ENCODE data around the gene PXYLP1. TPM values are rescaled to one million over a fixed set of nuclear protein-coding genes. Genes with fewer than 3 reads are reported as not detected.
A peak's percentile ranks its signal among the peaks of the same experiment; 100 is the strongest.

Gene PXYLP1
- total RNA-seq, 2 donors from 2014 or later, result 9.7 to 17.5 TPM

- ATAC-seq (no peak), DNase-seq (ENCODE audit: low spot score in 2 of 2) (no peak)
- H3K36me3 Mint-ChIP-seq, result no peaks in the 10 kb centered on the region
- no peaks in the 10 kb centered on the region for H3K9me3 Mint-ChIP-seq
- peak overlapping the region in 1 of 2 donors; percentile 81 for H3K27ac Mint-ChIP-seq
Measured at GRCh38 chr3:141273700-141274410, 42.2 kb downstream of the PXYLP1 start.

- Mint-ChIP-seq H3K27ac (peak overlapping the region; percentile 76 to 81), H3K36me3 (no peaks in the 10 kb centered on the region), H3K9me3 (no peaks in the 10 kb centered on the region)
- ATAC-seq, result no peak
- no peak for DNase-seq (ENCODE audit: low spot score in 2 of 2)
Measured at GRCh38 chr3:141274411-141275031, 42.9 kb downstream of the PXYLP1 start.

GRCh38 chr3:141275032-141275422 lies 43.4 kb downstream of the PXYLP1 start:
- Mint-ChIP-seq H3K9me3 (no peaks in the 10 kb centered on the region), H3K36me3 (no peaks in the 10 kb centered on the region), H3K27ac (peak overlapping the region; percentile 4 to 81)
- DNase-seq (ENCODE audit: low spot score in 2 of 2) (no peak), ATAC-seq (peak; percentile 81 to 98)

DNA sequence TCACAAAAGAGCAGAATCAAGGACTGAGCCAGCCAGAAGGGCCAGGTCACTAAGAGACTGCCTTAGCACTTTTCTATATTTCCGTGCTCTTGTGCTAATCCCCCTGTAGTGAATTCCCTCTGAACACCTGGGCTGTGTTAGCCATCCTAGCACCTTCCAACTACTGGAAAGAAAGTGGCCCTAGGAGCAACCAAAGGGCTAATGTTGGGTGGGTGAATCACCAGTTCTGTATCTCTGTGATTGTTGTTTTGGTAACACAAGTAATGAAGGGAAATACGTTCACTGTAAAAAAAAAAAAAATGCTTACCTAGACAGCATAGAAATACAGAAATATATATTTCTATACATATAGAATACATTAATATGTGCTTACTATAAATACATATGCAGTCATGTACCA lies 43.9 kb downstream of the PXYLP1 start:
- H3K9me3 Mint-ChIP-seq, result no peaks in the 10 kb centered on the region
- peak overlapping the region in 1 of 2 donors; percentile 81 for H3K27ac Mint-ChIP-seq
- DNase-seq (ENCODE audit: low spot score in 2 of 2) (no peak), ATAC-seq (no peak)
- no peaks in the 10 kb centered on the region for H3K36me3 Mint-ChIP-seq

- no peak for ATAC-seq
- no peak for DNase-seq (ENCODE audit: low spot score in 2 of 2)
- H3K36me3 Mint-ChIP-seq, result no peaks in the 10 kb centered on the region
- no peaks in the 10 kb centered on the region for H3K9me3 Mint-ChIP-seq
- H3K27ac Mint-ChIP-seq, result no peak overlapping the region
Measured at GRCh38 chr3:141275973-141276372, 44.3 kb downstream of the PXYLP1 start.

- Mint-ChIP-seq H3K9me3 (no peaks in the 10 kb centered on the region), H3K36me3 (no peaks in the 10 kb centered on the region), H3K27ac (no peak overlapping the region)
- ATAC-seq, result no peak
- no peak for DNase-seq (ENCODE audit: low spot score in 2 of 2)
Measured at GRCh38 chr3:141276398-141276797, 44.8 kb downstream of the PXYLP1 start.

DNA sequence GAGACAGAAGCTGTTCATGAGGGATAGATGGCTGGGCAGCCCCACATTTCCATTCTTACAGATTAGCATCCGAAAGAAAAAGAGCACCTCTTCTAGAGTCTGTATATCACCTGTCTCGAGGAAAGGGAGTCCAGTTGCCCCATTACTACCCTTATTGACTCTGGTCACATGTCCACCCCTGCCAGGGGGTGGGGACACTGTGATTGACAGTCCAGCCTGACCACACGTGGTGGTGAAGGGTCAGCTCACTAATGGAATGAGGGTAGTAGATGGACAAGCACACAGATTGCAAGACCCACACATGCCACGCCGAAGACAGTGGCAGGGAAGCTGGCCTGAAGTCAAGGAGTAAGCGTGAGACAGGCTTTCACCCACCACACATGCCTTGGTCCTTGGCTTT lies 45.8 kb downstream of the PXYLP1 start:
- ATAC-seq (no peak), DNase-seq (ENCODE audit: low spot score in 2 of 2) (no peak)
- no peaks in the 10 kb centered on the region for H3K36me3 Mint-ChIP-seq
- no peaks in the 10 kb centered on the region for H3K9me3 Mint-ChIP-seq
- no peak overlapping the region for H3K27ac Mint-ChIP-seq

DNA sequence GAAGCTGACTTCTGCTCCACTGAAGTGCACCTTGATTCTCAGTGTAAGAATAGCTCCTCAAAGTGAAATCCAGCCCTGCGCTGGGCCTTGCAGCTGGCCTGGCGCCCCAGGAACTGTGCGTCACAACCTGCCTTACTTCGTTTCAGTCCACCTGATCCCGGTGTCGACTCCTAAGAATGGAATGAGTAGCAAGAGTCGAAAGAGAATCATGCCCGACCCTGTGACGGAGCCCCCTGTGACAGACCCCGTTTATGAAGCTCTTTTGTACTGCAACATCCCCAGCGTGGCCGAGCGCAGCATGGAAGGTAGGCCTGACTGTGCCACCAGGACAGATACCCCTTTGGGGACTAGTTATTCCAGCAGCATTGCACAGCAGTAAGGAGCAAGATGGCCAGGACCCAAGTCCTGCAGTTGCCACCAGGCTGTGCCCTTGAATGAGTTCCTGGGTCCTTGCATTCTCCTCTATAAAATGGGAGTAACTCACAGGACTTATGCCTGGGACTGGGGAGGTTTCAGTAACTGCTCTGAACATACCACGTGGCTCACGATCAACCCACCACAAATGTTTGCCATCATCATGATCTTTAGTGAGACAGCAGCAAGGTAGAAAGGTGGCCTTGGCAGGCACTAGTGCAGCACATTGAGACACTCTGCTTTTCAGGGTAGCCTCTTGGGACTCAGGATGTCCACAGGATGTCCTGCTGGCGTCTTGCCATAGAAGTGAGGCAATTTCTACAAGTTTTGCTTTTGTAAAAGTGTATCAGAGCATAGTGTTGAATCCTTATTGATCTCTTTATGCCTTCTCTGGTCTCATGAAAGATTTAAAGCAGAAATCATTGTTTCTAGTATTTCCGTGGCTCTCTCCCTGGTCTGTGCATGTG lies 46.8 kb downstream of the PXYLP1 start:
- DNase-seq (ENCODE audit: low spot score in 2 of 2) (no peak), ATAC-seq (no peak)
- Mint-ChIP-seq H3K27ac (peak overlapping the region in 1 of 2 donors; percentile 13), H3K36me3 (no peaks in the 10 kb centered on the region), H3K9me3 (no peaks in the 10 kb centered on the region)

DNA sequence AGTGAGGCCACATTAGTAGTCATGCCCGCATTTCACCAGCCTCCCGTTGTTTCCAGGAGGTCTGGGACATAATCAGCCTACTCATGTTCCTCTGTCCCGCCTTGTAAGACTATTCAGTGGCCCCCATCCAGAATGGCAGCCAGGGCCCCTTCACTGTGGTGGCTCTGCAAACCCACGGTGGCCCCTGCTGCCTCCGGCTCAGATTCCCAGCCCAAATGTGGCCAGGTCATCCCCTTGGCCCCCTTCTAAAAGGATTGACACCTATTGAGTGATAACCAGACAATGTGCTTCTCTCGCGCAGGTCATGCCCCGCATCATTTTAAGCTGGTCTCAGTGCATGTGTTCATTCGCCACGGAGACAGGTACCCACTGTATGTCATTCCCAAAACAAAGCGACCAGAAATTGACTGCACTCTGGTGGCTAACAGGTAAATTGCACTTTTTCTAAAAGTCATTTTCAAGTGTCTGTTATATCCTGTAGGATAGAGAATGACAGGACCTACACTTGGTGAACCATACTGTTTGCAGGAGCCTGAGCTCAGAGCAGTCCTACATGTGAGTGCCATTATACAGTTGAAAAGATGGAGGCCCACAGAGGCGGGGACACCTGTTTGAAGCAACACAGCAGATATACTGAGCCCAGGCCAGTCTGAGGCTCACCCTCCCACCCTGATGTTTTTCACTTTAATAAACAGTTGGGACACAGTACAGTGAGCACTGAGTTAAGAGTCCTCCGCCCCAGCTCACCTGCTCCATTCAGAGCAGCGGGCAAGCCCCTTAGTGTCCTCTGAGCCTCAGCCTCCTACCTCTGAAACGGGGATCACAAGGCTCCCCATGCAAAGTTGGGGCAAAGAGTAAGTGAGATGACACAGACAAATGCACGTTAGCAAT lies 47.7 kb downstream of the PXYLP1 start:
- DNase-seq (ENCODE audit: low spot score in 2 of 2), result no peak
- ATAC-seq, result peak; percentile 12 to 69
- Mint-ChIP-seq H3K27ac (peak overlapping the region in 1 of 2 donors; percentile 13), H3K9me3 (no peaks in the 10 kb centered on the region), H3K36me3 (no peaks in the 10 kb centered on the region)

GRCh38 chr3:141280086-141280485 lies 48.5 kb downstream of the PXYLP1 start:
- H3K36me3 Mint-ChIP-seq, result no peaks in the 10 kb centered on the region
- no peaks in the 10 kb centered on the region for H3K9me3 Mint-ChIP-seq
- no peak for ATAC-seq
- DNase-seq (ENCODE audit: low spot score in 2 of 2), result no peak
- H3K27ac Mint-ChIP-seq, result no peak overlapping the region

GRCh38 chr3:141280690-141281089 lies 49.1 kb downstream of the PXYLP1 start:
- no peaks in the 10 kb centered on the region for H3K9me3 Mint-ChIP-seq
- ATAC-seq (no peak), DNase-seq (ENCODE audit: low spot score in 2 of 2) (no peak)
- no peaks in the 10 kb centered on the region for H3K36me3 Mint-ChIP-seq
- peak overlapping the region in 1 of 2 donors; percentile 6 for H3K27ac Mint-ChIP-seq

- DNase-seq (ENCODE audit: low spot score in 2 of 2), result no peak
- ATAC-seq, result no peak
- H3K36me3 Mint-ChIP-seq, result no peaks in the 10 kb centered on the region
- no peaks in the 10 kb centered on the region for H3K9me3 Mint-ChIP-seq
- H3K27ac Mint-ChIP-seq, result no peak overlapping the region
Measured at GRCh38 chr3:141285570-141285969, 53.9 kb downstream of the PXYLP1 start.

GRCh38 chr3:141286856-141287255 lies 55.2 kb downstream of the PXYLP1 start:
- no peaks in the 10 kb centered on the region for H3K9me3 Mint-ChIP-seq
- no peak for DNase-seq (ENCODE audit: low spot score in 2 of 2)
- peak overlapping the region in 1 of 2 donors; percentile 42 for H3K27ac Mint-ChIP-seq
- no peak for ATAC-seq
- no peaks in the 10 kb centered on the region for H3K36me3 Mint-ChIP-seq

GRCh38 chr3:141287326-141287725 lies 55.7 kb downstream of the PXYLP1 start:
- ATAC-seq (no peak), DNase-seq (ENCODE audit: low spot score in 2 of 2) (no peak)
- Mint-ChIP-seq H3K9me3 (no peaks in the 10 kb centered on the region), H3K27ac (no peak overlapping the region), H3K36me3 (peaks cover 3% of the 10 kb centered on the region in 2 donors)

- DNase-seq (ENCODE audit: low spot score in 2 of 2), result no peak
- Mint-ChIP-seq H3K36me3 (peaks cover 10 to 12% of the 10 kb centered on the region in 2 donors), H3K9me3 (no peaks in the 10 kb centered on the region), H3K27ac (no peak overlapping the region)
- no peak for ATAC-seq
Measured at GRCh38 chr3:141288336-141288990, 56.8 kb downstream of the PXYLP1 start.

- Mint-ChIP-seq H3K9me3 (no peaks in the 10 kb centered on the region), H3K36me3 (peaks cover 10 to 12% of the 10 kb centered on the region in 2 donors), H3K27ac (no peak overlapping the region)
- ATAC-seq (no peak), DNase-seq (ENCODE audit: low spot score in 2 of 2) (no peak)
Measured at GRCh38 chr3:141289228-141289772, 57.7 kb downstream of the PXYLP1 start.

All from activated naive CD4-positive, alpha-beta T cell treated with anti-CD3 and anti-CD28 coated beads, Interleukin-2, amount 50 U/mL, for 72 hours (primary cell).